OCI-LY3 (cell line): ENCODE data around the gene FAM234A.
"Not testable (repeated sequence)": the region's sequence is repeated elsewhere in the genome, so short reads cannot be mapped to it uniquely, and the experiment has no call there.

Source experiments
- H2AFZ ChIP-seq: fragments of 200-600, 300-600 bp; shearing (Covaris generic); 2 replicates; pipeline ENCODE4 v1.6.0; 2014; ENCODE audit warnings: antibody characterized with exemption, low read depth, low read length
- H3K27ac ChIP-seq: fragments of 200-600, 300-600 bp; sonication (generic); 2 replicates; pipeline ENCODE4 v1.5.1; 2014; ENCODE audit warnings: mild to moderate bottlenecking, low read length, moderate library complexity, mixed read lengths
- H3K27me3 ChIP-seq: fragments of 200-600, 300-600 bp; sonication (generic); 2 replicates; pipeline ENCODE4 v1.6.1; 2014; ENCODE audit warnings: low read depth, low read length, mixed read lengths
- H3K36me3 ChIP-seq: fragments of 200-600, 300-600 bp; sonication (generic); replicated peaks from 2 replicates; pipeline ENCODE3; 2014; ENCODE audit warnings: low read depth, low read length, mixed read lengths
- H3K4me1 ChIP-seq: fragments of 300-600, 200-600 bp; sonication (generic); 2 replicates; pipeline ENCODE4 v1.6.1; 2014; ENCODE audit warnings: low read length, mixed read lengths
- H3K4me2 ChIP-seq: fragments of 200-600, 300-600 bp; sonication (generic); 2 replicates; pipeline ENCODE4 v1.6.1; 2014; ENCODE audit warnings: low read length, mixed read lengths
- H3K4me3 ChIP-seq: fragments of 300-600, 200-600 bp; sonication (generic); 2 replicates; pipeline ENCODE4 v1.5.1; 2014; ENCODE audit warnings: antibody characterized with exemption, mild to moderate bottlenecking, low read length, moderate library complexity
- H3K79me2 ChIP-seq: fragments of 300-600, 200-600 bp; shearing (Covaris generic); 2 replicates; pipeline ENCODE4 v1.6.1; 2014; ENCODE audit warnings: mild to moderate bottlenecking, low read length, mixed read lengths
- H3K9ac ChIP-seq: fragments of 300-600, 200-600 bp; shearing (Covaris generic); 2 replicates; pipeline ENCODE4 v1.6.0; 2014; ENCODE audit warnings: mild to moderate bottlenecking, low read length, moderate library complexity
- H3K9me3 ChIP-seq: fragments of 200-600, 300-600 bp; shearing (Covaris generic); 2 replicates; pipeline ENCODE4 v1.6.1; 2014; ENCODE audit warnings: low read length, mixed read lengths; ENCODE audit not compliant: insufficient read depth
- H4K20me1 ChIP-seq: fragments of 200-600, 300-600 bp; sonication (generic); 2 replicates; pipeline ENCODE4 v1.6.1; 2016; ENCODE audit warnings: low read length, mixed read lengths; ENCODE audit not compliant: insufficient read depth
- EZH2phosphoT487 ChIP-seq: fragments of 200-600 bp; shearing (Covaris generic); IDR thresholded peaks from 2 replicates; pipeline ENCODE4 v1.6.1; 2018; ENCODE audit warnings: antibody characterized with exemption, mixed run types, low read depth
- TF ChIP-seq, protein P1 (sequence below): fragments of 200-600, 300-600 bp; sonication (generic); IDR thresholded peaks from 2 replicates; pipeline ENCODE4 v1.5.1; 2014; ENCODE audit warnings: antibody characterized with exemption, low read length, low read depth

Gene FAM234A

DNA sequence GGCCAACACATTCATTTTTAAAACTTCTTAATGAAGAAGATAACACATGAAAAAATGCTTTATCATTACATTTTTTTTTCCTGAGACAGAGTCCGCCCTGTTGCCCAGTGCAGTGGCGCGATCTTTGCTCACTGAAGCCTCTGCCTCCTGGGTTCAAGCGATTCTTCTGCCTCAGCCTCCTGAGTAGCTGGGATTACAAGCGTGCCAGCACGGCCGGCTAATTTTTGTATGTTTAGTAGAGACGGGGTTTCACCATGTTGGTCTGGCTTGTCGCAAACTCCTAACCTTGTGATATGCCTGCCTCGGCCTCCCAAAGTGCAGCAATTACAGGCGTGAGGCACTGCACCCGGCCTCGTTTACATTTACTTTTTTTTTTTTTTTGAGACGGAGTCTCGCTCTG lies 41.2 kb upstream of the FAM234A start:
- TF ChIP-seq EZH2phosphoT487: no peak
- TF ChIP-seq, protein P1, sequence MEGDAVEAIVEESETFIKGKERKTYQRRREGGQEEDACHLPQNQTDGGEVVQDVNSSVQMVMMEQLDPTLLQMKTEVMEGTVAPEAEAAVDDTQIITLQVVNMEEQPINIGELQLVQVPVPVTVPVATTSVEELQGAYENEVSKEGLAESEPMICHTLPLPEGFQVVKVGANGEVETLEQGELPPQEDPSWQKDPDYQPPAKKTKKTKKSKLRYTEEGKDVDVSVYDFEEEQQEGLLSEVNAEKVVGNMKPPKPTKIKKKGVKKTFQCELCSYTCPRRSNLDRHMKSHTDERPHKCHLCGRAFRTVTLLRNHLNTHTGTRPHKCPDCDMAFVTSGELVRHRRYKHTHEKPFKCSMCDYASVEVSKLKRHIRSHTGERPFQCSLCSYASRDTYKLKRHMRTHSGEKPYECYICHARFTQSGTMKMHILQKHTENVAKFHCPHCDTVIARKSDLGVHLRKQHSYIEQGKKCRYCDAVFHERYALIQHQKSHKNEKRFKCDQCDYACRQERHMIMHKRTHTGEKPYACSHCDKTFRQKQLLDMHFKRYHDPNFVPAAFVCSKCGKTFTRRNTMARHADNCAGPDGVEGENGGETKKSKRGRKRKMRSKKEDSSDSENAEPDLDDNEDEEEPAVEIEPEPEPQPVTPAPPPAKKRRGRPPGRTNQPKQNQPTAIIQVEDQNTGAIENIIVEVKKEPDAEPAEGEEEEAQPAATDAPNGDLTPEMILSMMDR: no peak
- H3K27me3 ChIP-seq: no peaks in the 10 kb centered on the region
- no peak overlapping the region for H3K4me3 ChIP-seq
- no peaks in the 10 kb centered on the region for H3K4me1 ChIP-seq
- H3K9ac ChIP-seq: no peak overlapping the region
- H3K9me3 ChIP-seq: no peaks in the 10 kb centered on the region
- H3K79me2 ChIP-seq: no peaks in the 10 kb centered on the region
- no peak overlapping the region for H2AFZ ChIP-seq
- H3K36me3 ChIP-seq: peaks cover 45% of the 10 kb centered on the region
- no peaks in the 10 kb centered on the region for H4K20me1 ChIP-seq
- no peak overlapping the region for H3K4me2 ChIP-seq
- H3K27ac ChIP-seq: no peak overlapping the region

GRCh38 chr16:194516-194915 lies 40.1 kb upstream of the FAM234A start:
- no peak overlapping the region for H3K9ac ChIP-seq

GRCh38 chr16:200388-200787 lies 34.2 kb upstream of the FAM234A start:
- no peak overlapping the region for H3K9ac ChIP-seq
- TF ChIP-seq, protein P1: no peak
- no peak for TF ChIP-seq EZH2phosphoT487
- H3K4me2 ChIP-seq: no peak overlapping the region
- H3K4me3 ChIP-seq: no peak overlapping the region
- peaks cover 40% of the 10 kb centered on the region for H3K36me3 ChIP-seq
- H4K20me1 ChIP-seq: no peaks in the 10 kb centered on the region
- peaks cover 4% of the 10 kb centered on the region for H3K79me2 ChIP-seq
- no peak overlapping the region for H3K27ac ChIP-seq
- no peaks in the 10 kb centered on the region for H3K9me3 ChIP-seq
- H3K4me1 ChIP-seq: no peaks in the 10 kb centered on the region
- no peak overlapping the region for H2AFZ ChIP-seq
- H3K27me3 ChIP-seq: no peaks in the 10 kb centered on the region

More at GRCh38 chr16:194516-194915, 40.1 kb upstream of the FAM234A start:
- Histone ChIP-seq H3K9me3 (no peaks in the 10 kb centered on the region), H3K36me3 (peaks cover 40% of the 10 kb centered on the region), H3K4me2 (no peak overlapping the region), H3K27me3 (no peaks in the 10 kb centered on the region), H3K4me3 (no peak overlapping the region), H3K4me1 (no peaks in the 10 kb centered on the region), H4K20me1 (no peaks in the 10 kb centered on the region), H3K27ac (no peak overlapping the region), H2AFZ (no peak overlapping the region), H3K79me2 (no peaks in the 10 kb centered on the region)
- TF ChIP-seq, protein P1: no peak
- no peak for TF ChIP-seq EZH2phosphoT487

DNA sequence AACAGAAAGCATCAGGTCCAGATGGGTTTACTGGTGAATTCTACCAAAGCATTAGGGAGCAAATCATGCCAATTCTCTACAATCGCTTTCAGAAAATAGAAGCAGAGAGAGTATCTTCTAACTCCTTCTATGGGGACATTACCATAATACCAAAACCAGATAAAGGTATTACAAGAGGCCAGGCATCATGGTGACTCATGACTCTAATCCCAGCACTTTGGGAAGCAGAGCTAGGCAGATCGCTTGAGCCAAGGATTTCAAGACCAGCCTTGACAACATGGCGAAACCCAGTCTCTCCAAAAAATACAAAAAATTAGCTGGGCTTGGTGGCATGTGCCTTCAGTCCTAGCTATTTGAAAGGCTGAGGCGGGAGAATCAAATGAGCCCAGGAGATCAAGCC lies 31.4 kb upstream of the FAM234A start:
- H4K20me1 ChIP-seq: no peaks in the 10 kb centered on the region
- no peaks in the 10 kb centered on the region for H3K9me3 ChIP-seq
- no peak for TF ChIP-seq EZH2phosphoT487
- TF ChIP-seq, protein P1: no peak
- no peaks in the 10 kb centered on the region for H3K27me3 ChIP-seq
- H2AFZ ChIP-seq: no peak overlapping the region
- H3K36me3 ChIP-seq: peaks cover 47% of the 10 kb centered on the region
- H3K4me1 ChIP-seq: no peaks in the 10 kb centered on the region
- no peak overlapping the region for H3K4me2 ChIP-seq
- H3K4me3 ChIP-seq: no peak overlapping the region
- no peak overlapping the region for H3K9ac ChIP-seq
- H3K27ac ChIP-seq: no peak overlapping the region
- H3K79me2 ChIP-seq: peaks cover 5% of the 10 kb centered on the region

- H3K4me3 ChIP-seq, H3K4me1 ChIP-seq, H2AFZ ChIP-seq, H3K4me2 ChIP-seq, H3K27ac ChIP-seq, H3K27me3 ChIP-seq, H3K9me3 ChIP-seq, H4K20me1 ChIP-seq, H3K9ac ChIP-seq: not testable (repeated sequence)
- H3K36me3 ChIP-seq: peaks cover 45% of the 10 kb centered on the region
- H3K79me2 ChIP-seq: peaks cover 12% of the 10 kb centered on the region
Observed at GRCh38 chr16:204046-204445, 30.6 kb upstream of the FAM234A start.

GRCh38 chr16:209359-209758 lies 25.3 kb upstream of the FAM234A start:
- H3K36me3 ChIP-seq: peaks cover 52% of the 10 kb centered on the region
- H4K20me1 ChIP-seq: not testable (repeated sequence)

More at GRCh38 chr16:209359-209758, 25.3 kb upstream of the FAM234A start:
- H2AFZ ChIP-seq, H3K4me2 ChIP-seq, H3K4me1 ChIP-seq, H3K9me3 ChIP-seq, H3K9ac ChIP-seq, H3K27me3 ChIP-seq, H3K27ac ChIP-seq, H3K4me3 ChIP-seq: not testable (repeated sequence)
- peaks cover 57% of the 10 kb centered on the region for H3K79me2 ChIP-seq
